ENCODE results near the gene PCDHB13. TPM values are rescaled to one million over a fixed set of nuclear protein-coding genes. Genes with fewer than 3 reads are reported as not detected.
"Not testable (repeated sequence)": the region's sequence is repeated elsewhere in the genome, so short reads cannot be mapped to it uniquely, and the experiment has no call there.

The PCDHB13 gene
- total RNA-seq, 8 experiments from 2014 or later = 0.25 to 6.7 (median 2.9) TPM

DNA sequence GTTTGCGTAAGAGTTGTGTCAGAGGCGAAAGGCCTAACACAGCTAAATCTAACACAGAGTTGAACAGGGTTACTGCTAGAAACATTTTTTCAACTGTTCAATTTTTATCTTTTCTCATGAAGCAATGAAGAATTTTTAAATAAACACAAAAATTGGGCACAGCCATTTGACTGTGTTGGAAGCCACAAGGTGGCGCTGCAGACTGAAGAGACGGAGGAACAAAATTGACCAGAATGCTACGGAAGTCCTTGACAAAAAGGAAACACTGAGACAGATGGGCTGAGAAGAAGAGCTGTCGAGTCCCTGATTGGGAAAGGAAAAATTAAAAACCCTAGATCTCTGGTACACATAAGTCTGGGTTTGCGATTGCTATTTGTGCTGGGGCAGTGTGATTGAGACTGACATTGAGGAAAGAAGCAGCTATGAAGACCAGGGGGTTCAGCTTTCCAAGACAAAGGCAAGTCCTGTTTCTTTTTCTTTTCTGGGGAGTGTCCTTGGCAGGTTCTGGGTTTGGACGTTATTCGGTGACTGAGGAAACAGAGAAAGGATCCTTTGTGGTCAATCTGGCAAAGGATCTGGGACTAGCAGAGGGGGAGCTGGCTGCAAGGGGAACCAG, 26.7 kb upstream of the PCDHB13 start, which contains the start of gene PCDHB9:
TSS of gene PCDHB9 (plus strand) at position 265 of the 616 bp plus-strand sequence. CDS start at position 423, 158 bp downstream.
- Histone ChIP-seq H3K4me3 (peak within 1 kb of the TSS; percentile 13 to 36 (median 21)), H3K4me1 (replicated peaks in 1 of 2) (no peaks in the 10 kb centered on the region), H3K27ac (no peak within 1 kb of the TSS)
- in situ Hi-C loops (cut with MboI; ENCODE audit: low pct_unique_long_range_greater_than_20kb in 2 of 9, low sequenced_read_pairs in 9 of 9, unreplicated experiment in 9 of 9) = loop anchor here in 4 of 9 experiments (25.0 kb wide), 1 partner anchor 375 kb away; no protein-coding TSS in a partner anchor
- WGBS, 10 experiments = 8 to 85% (median 33%) methylated on average over 2 to 7 of the region's 9 CpGs; no CpG with 5 or more reads in 1 of the 10 experiments
- peak in 3 of 8 experiments; percentile 40 to 43 (median 42) for ATAC-seq (replicated peaks in 6 of 8)

DNA sequence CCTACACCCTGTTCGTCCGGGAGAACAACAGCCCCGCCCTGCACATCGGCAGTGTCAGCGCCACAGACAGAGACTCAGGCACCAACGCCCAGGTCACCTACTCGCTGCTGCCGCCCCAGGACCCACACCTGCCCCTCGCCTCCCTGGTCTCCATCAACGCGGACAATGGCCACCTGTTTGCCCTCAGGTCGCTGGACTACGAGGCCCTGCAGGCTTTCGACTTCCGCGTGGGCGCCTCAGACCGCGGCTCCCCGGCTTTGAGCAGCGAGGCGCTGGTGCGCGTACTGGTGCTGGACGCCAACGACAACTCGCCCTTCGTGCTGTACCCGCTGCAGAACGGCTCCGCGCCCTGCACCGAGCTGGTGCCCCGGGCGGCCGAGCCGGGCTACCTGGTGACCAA, 25.0 kb upstream of the PCDHB13 start:
- H3K4me1 ChIP-seq (replicated peaks in 1 of 2); H3K4me3 ChIP-seq; ATAC-seq (replicated peaks in 6 of 8); H3K27ac ChIP-seq: not testable (repeated sequence)
- in situ Hi-C loops (cut with MboI; ENCODE audit: low pct_unique_long_range_greater_than_20kb in 2 of 9, low sequenced_read_pairs in 9 of 9, unreplicated experiment in 9 of 9) = loop anchor here in 4 of 9 experiments (25.0 kb wide), 1 partner anchor 374 kb away; no protein-coding TSS in a partner anchor
- WGBS, 10 experiments = 100% methylated on average over 2 of the region's 37 CpGs; no CpG with 5 or more reads in 9 of the 10 experiments

GRCh38 chr5:141189131-141189530, 24.6 kb upstream of the PCDHB13 start:
- H3K4me3 ChIP-seq; H3K27ac ChIP-seq; H3K4me1 ChIP-seq (replicated peaks in 1 of 2); ATAC-seq (replicated peaks in 6 of 8): not testable (repeated sequence)
- in situ Hi-C loops (cut with MboI; ENCODE audit: low pct_unique_long_range_greater_than_20kb in 2 of 9, low sequenced_read_pairs in 9 of 9, unreplicated experiment in 9 of 9) = loop anchor here in 4 of 9 experiments (25.0 kb wide), 1 partner anchor 373 kb away; no protein-coding TSS in a partner anchor
- no CpG with 5 or more reads among the region's 35 CpGs for WGBS, 10 experiments

DNA sequence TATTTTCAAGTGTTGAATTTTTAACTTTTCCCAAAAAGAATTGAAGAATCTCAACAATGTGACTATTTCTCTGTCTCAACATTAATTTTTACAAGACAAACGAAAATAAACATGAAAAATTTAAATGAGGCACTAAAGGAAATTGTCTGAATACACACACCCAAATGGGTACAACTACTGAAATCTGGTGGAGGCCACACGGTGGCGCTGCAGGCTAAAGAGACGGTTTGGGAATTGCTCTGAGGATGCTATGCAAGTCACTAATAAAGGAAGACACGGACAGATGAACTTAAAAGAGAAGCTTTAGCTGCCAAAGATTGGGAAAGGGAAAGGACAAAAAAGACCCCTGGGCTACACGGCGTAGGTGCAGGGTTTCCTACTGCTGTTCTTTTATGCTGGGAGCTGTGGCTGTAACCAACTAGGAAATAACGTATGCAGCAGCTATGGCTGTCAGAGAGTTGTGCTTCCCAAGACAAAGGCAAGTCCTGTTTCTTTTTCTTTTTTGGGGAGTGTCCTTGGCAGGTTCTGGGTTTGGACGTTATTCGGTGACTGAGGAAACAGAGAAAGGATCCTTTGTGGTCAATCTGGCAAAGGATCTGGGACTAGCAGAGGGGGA, 21.5 kb upstream of the PCDHB13 start, which contains the start of gene PCDHB10:
TSS of gene PCDHB10 (plus strand) at position 244 of the 616 bp plus-strand sequence. CDS start at position 444, 200 bp downstream.
- H3K4me1 ChIP-seq (replicated peaks in 1 of 2) = no peaks in the 10 kb centered on the region
- WGBS, 10 experiments = 0 to 20% (median 0%) methylated on average over 4 to 8 of the region's 10 CpGs; no CpG with 5 or more reads in 1 of the 10 experiments
- H3K27ac ChIP-seq = no peak within 1 kb of the TSS
- in situ Hi-C loops (cut with MboI; ENCODE audit: low pct_unique_long_range_greater_than_20kb in 2 of 9, low sequenced_read_pairs in 9 of 9, unreplicated experiment in 9 of 9) = loop anchor here in 4 of 9 experiments (25.0 kb wide), 1 partner anchor 370 kb away; no protein-coding TSS in a partner anchor
- H3K4me3 ChIP-seq = peak within 1 kb of the TSS; percentile 22 to 53 (median 39)
- ATAC-seq (replicated peaks in 6 of 8) = peak; percentile 28 to 80 (median 58)

DNA sequence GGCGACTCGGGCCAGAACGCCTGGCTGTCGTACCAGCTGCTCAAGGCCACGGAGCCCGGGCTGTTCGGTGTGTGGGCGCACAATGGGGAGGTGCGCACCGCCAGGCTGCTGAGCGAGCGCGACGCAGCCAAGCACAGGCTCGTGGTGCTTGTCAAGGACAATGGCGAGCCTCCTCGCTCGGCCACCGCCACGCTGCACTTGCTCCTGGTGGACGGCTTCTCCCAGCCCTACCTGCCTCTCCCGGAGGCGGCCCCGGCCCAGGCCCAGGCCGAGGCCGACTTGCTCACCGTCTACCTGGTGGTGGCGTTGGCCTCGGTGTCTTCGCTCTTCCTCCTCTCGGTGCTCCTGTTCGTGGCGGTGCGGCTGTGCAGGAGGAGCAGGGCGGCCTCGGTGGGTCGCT, 19.4 kb upstream of the PCDHB13 start:
- not testable (repeated sequence) for ATAC-seq (replicated peaks in 6 of 8); H3K4me3 ChIP-seq; H3K27ac ChIP-seq; H3K4me1 ChIP-seq (replicated peaks in 1 of 2)
- 28% methylated on average over 5 of the region's 37 CpGs; no CpG with 5 or more reads in 9 of the 10 experiments for WGBS, 10 experiments
- in situ Hi-C loops (cut with MboI; ENCODE audit: low pct_unique_long_range_greater_than_20kb in 2 of 9, low sequenced_read_pairs in 9 of 9, unreplicated experiment in 9 of 9) = loop anchor here in 4 of 9 experiments (25.0 kb wide), 1 partner anchor 368 kb away; no protein-coding TSS in a partner anchor

DNA sequence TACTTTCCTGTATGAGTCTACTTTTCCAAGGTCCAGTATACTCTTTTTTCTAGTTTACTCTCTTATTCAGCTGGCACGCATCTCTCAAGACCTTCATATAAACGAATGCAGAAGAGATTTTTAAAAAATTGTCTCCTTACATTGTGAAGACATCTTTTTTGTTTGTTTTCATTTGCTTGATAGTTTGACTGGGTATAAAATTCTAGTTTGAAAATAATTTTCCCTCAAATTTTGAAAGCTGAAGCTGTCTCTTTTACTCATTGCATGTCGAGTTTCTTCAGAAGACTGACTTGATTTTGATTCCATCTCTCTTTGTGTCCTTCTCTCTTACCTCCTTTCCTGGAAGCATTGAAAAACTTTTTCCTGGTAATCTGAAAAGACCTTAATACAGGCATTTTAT, 17.4 kb upstream of the PCDHB13 start:
- ATAC-seq (replicated peaks in 6 of 8) = no peak

GRCh38 chr5:141199359-141200235, 14.1 kb upstream of the PCDHB13 start, which contains the start of gene PCDHB11:
Gene PCDHB11, plus strand, starts transcription at chr5:141199627. Its CDS starts 148 bp downstream, at chr5:141199775.
- H3K27ac ChIP-seq = peak within 1 kb of the TSS in 1 of 2 donors; percentile 57
- H3K4me1 ChIP-seq (replicated peaks in 1 of 2) = no peaks in the 10 kb centered on the region
- peak within 1 kb of the TSS; percentile 1 to 36 (median 23) for H3K4me3 ChIP-seq
- WGBS, 10 experiments = 10 to 73% (median 45%) methylated on average over 5 to 13 of the region's 21 CpGs
- in situ Hi-C loops (cut with MboI; ENCODE audit: low pct_unique_long_range_greater_than_20kb in 2 of 9, low sequenced_read_pairs in 9 of 9, unreplicated experiment in 9 of 9) = loop anchor here in 7 of 9 experiments (25.0 kb wide), 1 partner anchor 363 kb away; no protein-coding TSS in a partner anchor
- peak in 4 of 8 experiments; percentile 14 to 33 (median 26) for ATAC-seq (replicated peaks in 6 of 8)

More for the DNA sequence above, 17.4 kb upstream of the PCDHB13 start:
- in situ Hi-C loops (cut with MboI; ENCODE audit: low pct_unique_long_range_greater_than_20kb in 2 of 9, low sequenced_read_pairs in 9 of 9, unreplicated experiment in 9 of 9) = loop anchor here in 4 of 9 experiments (25.0 kb wide), 1 partner anchor 366 kb away; no protein-coding TSS in a partner anchor
- 0 to 58% (median 29%) methylated on average over 3 of the region's 3 CpGs for WGBS, 10 experiments
- H3K4me1 ChIP-seq (replicated peaks in 1 of 2) = no peaks in the 10 kb centered on the region
- H3K27ac ChIP-seq = no peak overlapping the region
- H3K4me3 ChIP-seq = no peak overlapping the region

- ATAC-seq (replicated peaks in 6 of 8); H3K27ac ChIP-seq; H3K4me3 ChIP-seq; H3K4me1 ChIP-seq (replicated peaks in 1 of 2): not testable (repeated sequence)
- in situ Hi-C loops (cut with MboI; ENCODE audit: low pct_unique_long_range_greater_than_20kb in 2 of 9, low sequenced_read_pairs in 9 of 9, unreplicated experiment in 9 of 9) = loop anchor here in 3 of 9 experiments (25.0 kb wide), 1 partner anchor 361 kb away; no protein-coding TSS in a partner anchor
- WGBS, 10 experiments = 0 to 100% methylated on average over 1 of the region's 38 CpGs; no CpG with 5 or more reads in 8 of the 10 experiments
Observed at GRCh38 chr5:141201126-141201525, 12.6 kb upstream of the PCDHB13 start.

DNA sequence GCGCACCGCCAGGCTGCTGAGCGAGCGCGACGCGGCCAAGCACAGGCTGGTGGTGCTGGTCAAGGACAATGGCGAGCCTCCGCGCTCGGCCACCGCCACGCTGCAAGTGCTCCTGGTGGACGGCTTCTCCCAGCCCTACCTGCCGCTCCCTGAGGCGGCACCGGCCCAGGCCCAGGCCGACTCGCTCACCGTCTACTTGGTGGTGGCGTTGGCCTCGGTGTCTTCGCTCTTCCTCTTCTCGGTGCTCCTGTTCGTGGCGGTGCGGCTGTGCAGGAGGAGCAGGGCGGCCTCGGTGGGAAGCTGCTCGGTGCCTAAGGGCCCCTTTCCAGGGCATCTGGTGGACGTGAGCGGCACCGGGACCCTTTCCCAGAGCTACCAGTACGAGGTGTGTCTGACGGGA, 12.1 kb upstream of the PCDHB13 start:
- H3K4me1 ChIP-seq (replicated peaks in 1 of 2); ATAC-seq (replicated peaks in 6 of 8); H3K4me3 ChIP-seq; H3K27ac ChIP-seq: not testable (repeated sequence)
- in situ Hi-C loops (cut with MboI; ENCODE audit: low pct_unique_long_range_greater_than_20kb in 2 of 9, low sequenced_read_pairs in 9 of 9, unreplicated experiment in 9 of 9) = loop anchor here in 3 of 9 experiments (25.0 kb wide), 1 partner anchor 361 kb away; no protein-coding TSS in a partner anchor
- 0 to 76% (median 15%) methylated on average over 1 to 20 of the region's 35 CpGs; no CpG with 5 or more reads in 4 of the 10 experiments for WGBS, 10 experiments

GRCh38 chr5:141208478-141208877, 5.2 kb upstream of the PCDHB13 start, which contains the start of gene PCDHB12:
Gene PCDHB12, plus strand, starts transcription at chr5:141208719. Its CDS starts 189 bp downstream, at chr5:141208908.
- peak within 1 kb of the TSS in 1 of 2 donors; percentile 12 for H3K27ac ChIP-seq
- 0 to 85% (median 31%) methylated on average over 1 to 11 of the region's 11 CpGs for WGBS, 10 experiments
- peak within 1 kb of the TSS in 2 of 5 donors; percentile 32 to 36 for H3K4me3 ChIP-seq
- in situ Hi-C loops (cut with MboI; ENCODE audit: low pct_unique_long_range_greater_than_20kb in 2 of 9, low sequenced_read_pairs in 9 of 9, unreplicated experiment in 9 of 9) = loop anchor here in 3 of 9 experiments (25.0 kb wide), 1 partner anchor 354 kb away; no protein-coding TSS in a partner anchor
- peak in 1 of 8 experiments; percentile 23 for ATAC-seq (replicated peaks in 6 of 8)
- no peaks in the 10 kb centered on the region for H3K4me1 ChIP-seq (replicated peaks in 1 of 2)

- not testable (repeated sequence) for ATAC-seq (replicated peaks in 6 of 8); H3K4me3 ChIP-seq; H3K4me1 ChIP-seq (replicated peaks in 1 of 2); H3K27ac ChIP-seq
- WGBS, 10 experiments = 67 to 100% methylated on average over 3 to 5 of the region's 39 CpGs; no CpG with 5 or more reads in 8 of the 10 experiments
- in situ Hi-C loops (cut with MboI; ENCODE audit: low pct_unique_long_range_greater_than_20kb in 2 of 9, low sequenced_read_pairs in 9 of 9, unreplicated experiment in 9 of 9) = loop anchor here in 3 of 9 experiments (25.0 kb wide), 1 partner anchor 352 kb away; no protein-coding TSS in a partner anchor
Observed at GRCh38 chr5:141210281-141210680, 3.4 kb upstream of the PCDHB13 start.

Data from motor neuron (in vitro differentiated cells).